GM12891 (cell line): ENCODE measurements around the gene FOXS1.

ENCODE experiments used
- DNase-seq: peaks from one replicate; pipeline ENCODE4 v3.0.0; 2011; ENCODE audit warnings: low spot score; ENCODE audit not compliant: insufficient read length
- FAIRE-seq: peaks from 2 replicates; lab custom pipeline; 2011; peaks lifted over from hg19 to GRCh38; lab: Jason Lieb, UNC
- PAX5 ChIP-seq: IDR thresholded peaks from 2 replicates; pipeline ENCODE4 v1.6.1; 2011; ENCODE audit warnings: low read length, moderate library complexity, mild to moderate bottlenecking; ENCODE audit not compliant: insufficient read depth, severe bottlenecking
- POLR2A ChIP-seq: IDR thresholded peaks from 2 replicates; pipeline ENCODE4 v1.6.1; 2011; ENCODE audit warnings: low read depth, low read length, control low read depth
- POLR2AphosphoS5 ChIP-seq: IDR thresholded peaks from 2 replicates; pipeline ENCODE4 v1.6.1; 2011; ENCODE audit warnings: low read depth, low read length, control low read depth
- POU2F2 ChIP-seq: IDR thresholded peaks from 2 replicates; pipeline ENCODE4 v1.6.1; 2011; ENCODE audit warnings: low read depth, mild to moderate bottlenecking, control low read depth, low read length, moderate library complexity
- SPI1 ChIP-seq: IDR thresholded peaks from 2 replicates; pipeline ENCODE4 v1.6.1; 2011; ENCODE audit warnings: low read depth, low read length, control low read depth
- TAF1 ChIP-seq: IDR thresholded peaks from 2 replicates; pipeline ENCODE4 v1.6.1; 2011; ENCODE audit warnings: low read depth, low read length, control low read depth

The FOXS1 gene

GRCh38 chr20:31851240-31851955, 6.0 kb upstream of the FOXS1 start:
- TF ChIP-seq POU2F2 (no peak), SPI1 (no peak), POLR2A (no peak), POLR2AphosphoS5 (no peak), TAF1 (no peak), PAX5 (no peak)
- no peak for DNase-seq
- no peak for FAIRE-seq

- no peak for DNase-seq
- FAIRE-seq, result no peak
- TF ChIP-seq POLR2AphosphoS5, result no peak
- TF ChIP-seq SPI1, result no peak
- TF ChIP-seq TAF1, result no peak
- no peak for TF ChIP-seq POU2F2
- TF ChIP-seq PAX5, result no peak
- TF ChIP-seq POLR2A, result no peak
Measured at GRCh38 chr20:31849306-31849930, 4.0 kb upstream of the FOXS1 start.

- no peak for TF ChIP-seq PAX5
- no peak for TF ChIP-seq POLR2A
- no peak for TF ChIP-seq POU2F2
- TF ChIP-seq TAF1, result no peak
- no peak for TF ChIP-seq POLR2AphosphoS5
- TF ChIP-seq SPI1, result no peak
- DNase-seq (no peak), FAIRE-seq (no peak)
Measured at GRCh38 chr20:31848088-31848999, 2.9 kb upstream of the FOXS1 start.

- TF ChIP-seq POLR2A (no peak), PAX5 (no peak), POU2F2 (no peak), SPI1 (no peak), POLR2AphosphoS5 (no peak), TAF1 (no peak)
- DNase-seq, result no peak
- FAIRE-seq, result no peak
Measured at GRCh38 chr20:31846793-31847138, 1.4 kb upstream of the FOXS1 start.

GRCh38 chr20:31844737-31845299, 586 bp downstream of the FOXS1 start:
- TF ChIP-seq POLR2AphosphoS5 (no peak), TAF1 (no peak), POU2F2 (no peak), PAX5 (no peak)
- FAIRE-seq, result no peak
- no peak for DNase-seq

- TF ChIP-seq POU2F2 (no peak), SPI1 (no peak), TAF1 (no peak), POLR2AphosphoS5 (no peak), POLR2A (no peak), PAX5 (no peak)
- no peak for FAIRE-seq
- no peak for DNase-seq
Measured at GRCh38 chr20:31843881-31844280, 1.5 kb downstream of the FOXS1 start.

GRCh38 chr20:31843288-31843687, 2.1 kb downstream of the FOXS1 start:
- TF ChIP-seq PAX5 (no peak), POLR2AphosphoS5 (no peak), TAF1 (no peak), SPI1 (no peak), POLR2A (no peak), POU2F2 (no peak)
- no peak for DNase-seq
- no peak for FAIRE-seq

- TF ChIP-seq POLR2A (no peak), PAX5 (no peak), POU2F2 (no peak), SPI1 (no peak)
- no peak for FAIRE-seq
- no peak for DNase-seq
Measured at GRCh38 chr20:31842471-31843157, 2.8 kb downstream of the FOXS1 start.
